Neutrophil (primary cell): ENCODE results near the gene TNRC18.

Experiments used
- H3K27ac ChIP-seq: fragments of 200-600 bp; sonication (generic); 2 replicates; pipeline ENCODE4 v1.5.1; 2016; ENCODE audit warnings: mild to moderate bottlenecking, moderate library complexity
- H3K27me3 ChIP-seq: fragments of 200-600 bp; sonication (generic); 2 replicates; pipeline ENCODE4 v1.6.0; 2016; ENCODE audit warnings: mild to moderate bottlenecking
- H3K36me3 ChIP-seq: fragments of 200-600 bp; sonication (generic); 2 replicates; pipeline ENCODE4 v1.5.1; 2017
- H3K4me1 ChIP-seq, 2 experiments: fragments of 200-600 bp in 1 of 2; sonication (generic) in 1 of 2; 1 replicate in 1 of 2; 2 replicates in 1 of 2; pipeline versions ENCODE4 v1.5.1 to v1.6.1; 2013 to 2016; ENCODE audit warnings: low read depth in 1 of 2, low read length in 1 of 2, mild to moderate bottlenecking in 1 of 2, moderate library complexity in 1 of 2; ENCODE audit not compliant: control insufficient read depth in 1 of 2, insufficient read depth in 1 of 2
- H3K4me3 ChIP-seq, 2 experiments: fragments of 200-600 bp in 1 of 2; sonication (generic) in 1 of 2; 1 replicate in 1 of 2; 2 replicates in 1 of 2; pipeline ENCODE4 v1.5.1; 2013 to 2016; ENCODE audit warnings: low read depth in 1 of 2, low read length in 1 of 2, mild to moderate bottlenecking in 1 of 2, moderate library complexity in 1 of 2
- H3K9me3 ChIP-seq: fragments of 200-600 bp; sonication (generic); 2 replicates; pipeline ENCODE4 v1.5.1; 2016
- TF ChIP-seq, protein P1 (sequence below): fragments of 200-600 bp; sonication (generic); IDR thresholded peaks from 2 replicates; pipeline ENCODE4 v1.5.1; 2016; ENCODE audit warnings: antibody characterized with exemption

The TNRC18 gene

GRCh38 chr7:5430612-5430947 lies 6.9 kb upstream of the TNRC18 start:
- Histone ChIP-seq H3K36me3 (no peaks in the 10 kb centered on the region), H3K4me1 (peaks cover 35 to 39% of the 10 kb centered on the region in 2 experiments), H3K9me3 (no peaks in the 10 kb centered on the region), H3K27me3 (no peaks in the 10 kb centered on the region), H3K27ac (no peak overlapping the region), H3K4me3 (no peak overlapping the region)
- TF ChIP-seq, protein P1, sequence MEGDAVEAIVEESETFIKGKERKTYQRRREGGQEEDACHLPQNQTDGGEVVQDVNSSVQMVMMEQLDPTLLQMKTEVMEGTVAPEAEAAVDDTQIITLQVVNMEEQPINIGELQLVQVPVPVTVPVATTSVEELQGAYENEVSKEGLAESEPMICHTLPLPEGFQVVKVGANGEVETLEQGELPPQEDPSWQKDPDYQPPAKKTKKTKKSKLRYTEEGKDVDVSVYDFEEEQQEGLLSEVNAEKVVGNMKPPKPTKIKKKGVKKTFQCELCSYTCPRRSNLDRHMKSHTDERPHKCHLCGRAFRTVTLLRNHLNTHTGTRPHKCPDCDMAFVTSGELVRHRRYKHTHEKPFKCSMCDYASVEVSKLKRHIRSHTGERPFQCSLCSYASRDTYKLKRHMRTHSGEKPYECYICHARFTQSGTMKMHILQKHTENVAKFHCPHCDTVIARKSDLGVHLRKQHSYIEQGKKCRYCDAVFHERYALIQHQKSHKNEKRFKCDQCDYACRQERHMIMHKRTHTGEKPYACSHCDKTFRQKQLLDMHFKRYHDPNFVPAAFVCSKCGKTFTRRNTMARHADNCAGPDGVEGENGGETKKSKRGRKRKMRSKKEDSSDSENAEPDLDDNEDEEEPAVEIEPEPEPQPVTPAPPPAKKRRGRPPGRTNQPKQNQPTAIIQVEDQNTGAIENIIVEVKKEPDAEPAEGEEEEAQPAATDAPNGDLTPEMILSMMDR: no peak

DNA sequence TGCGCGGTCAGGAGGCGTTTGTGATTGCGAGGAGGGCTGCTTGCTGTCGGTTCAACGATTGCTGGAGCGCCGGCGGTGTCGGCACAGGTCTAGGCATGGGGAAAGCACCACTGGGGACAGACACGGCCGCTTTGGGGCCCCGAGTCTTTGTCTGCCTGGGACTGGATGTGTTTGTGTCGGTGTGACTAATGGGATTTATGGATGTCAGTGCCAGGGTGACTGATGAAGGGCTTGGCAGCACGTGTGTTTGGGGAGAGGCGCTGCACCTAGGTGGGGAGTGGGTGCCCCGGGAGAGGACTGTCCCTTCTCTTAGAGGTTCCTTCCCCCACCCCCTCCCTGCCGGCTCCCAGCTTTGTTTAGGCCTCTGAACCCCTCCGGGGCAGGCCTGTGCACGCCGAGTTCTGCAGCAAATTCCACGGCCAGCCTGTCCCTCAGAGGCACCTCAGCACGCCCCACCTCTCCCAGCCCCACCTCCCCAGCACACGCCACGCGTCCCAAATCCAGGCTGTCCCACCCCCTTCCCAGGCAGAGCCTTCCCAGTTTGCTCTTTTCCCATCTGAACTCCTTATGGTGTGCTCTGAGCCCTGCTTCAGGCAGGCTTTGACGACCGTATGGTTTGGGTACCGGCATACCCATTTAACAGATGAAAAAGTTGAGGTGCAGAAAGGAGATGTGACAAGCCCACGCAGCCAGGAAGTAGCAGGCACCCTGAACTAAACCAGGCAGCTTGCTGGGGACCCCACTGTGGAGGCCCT lies 6.4 kb upstream of the TNRC18 start:
- H3K4me1 ChIP-seq: peaks cover 35 to 39% of the 10 kb centered on the region in 2 experiments
- no peaks in the 10 kb centered on the region for H3K9me3 ChIP-seq

DNA sequence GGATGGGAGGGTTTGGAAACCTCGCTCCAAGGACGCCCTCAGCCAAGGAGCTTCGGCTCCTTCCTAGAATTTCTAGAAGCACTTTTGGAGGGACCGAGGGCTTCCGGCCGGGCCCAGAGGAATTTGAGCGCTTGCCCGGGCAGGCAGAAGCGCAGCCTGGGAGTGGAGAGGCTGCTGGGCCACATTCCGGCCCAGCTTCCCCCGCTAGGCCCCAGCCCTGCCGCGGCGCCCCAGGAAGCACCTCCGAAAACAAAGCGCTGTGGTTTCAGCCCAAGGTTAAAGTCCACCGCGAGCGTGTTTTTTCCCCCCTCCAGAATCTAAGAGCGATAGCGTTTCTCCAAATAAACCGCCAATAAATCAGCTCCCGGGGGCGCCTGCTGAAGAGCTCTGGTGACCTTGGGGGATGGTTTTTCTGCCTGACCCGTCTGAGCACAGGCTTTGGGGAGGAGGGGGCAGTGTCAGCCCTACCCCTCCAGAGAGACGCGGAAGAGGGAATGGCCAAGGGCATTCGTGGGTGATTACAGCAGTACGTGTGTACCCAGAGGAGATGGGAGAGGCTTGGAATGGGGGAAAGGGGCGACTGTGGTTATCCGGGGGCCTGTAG lies 5.7 kb upstream of the TNRC18 start:
- H3K4me3 ChIP-seq: peak overlapping the region; percentile 94 to 97
- H3K27me3 ChIP-seq: no peaks in the 10 kb centered on the region
- no peaks in the 10 kb centered on the region for H3K9me3 ChIP-seq
- H3K36me3 ChIP-seq: no peaks in the 10 kb centered on the region
- TF ChIP-seq, protein P1: no peak
- H3K4me1 ChIP-seq: peaks cover 35 to 39% of the 10 kb centered on the region in 2 experiments
- H3K27ac ChIP-seq: peak overlapping the region; percentile 35

More for the DNA sequence above, 6.4 kb upstream of the TNRC18 start:
- Histone ChIP-seq H3K4me3 (peak overlapping the region; percentile 94 to 97), H3K27me3 (no peaks in the 10 kb centered on the region), H3K36me3 (no peaks in the 10 kb centered on the region), H3K27ac (peak overlapping the region; percentile 35)
- TF ChIP-seq, protein P1: no peak

GRCh38 chr7:5428478-5429252 lies 5.0 kb upstream of the TNRC18 start:
- H3K4me1 ChIP-seq: peaks cover 35 to 39% of the 10 kb centered on the region in 2 experiments
- peak overlapping the region; percentile 94 to 97 for H3K4me3 ChIP-seq
- H3K27ac ChIP-seq: peak overlapping the region; percentile 96
- H3K9me3 ChIP-seq: no peaks in the 10 kb centered on the region
- no peaks in the 10 kb centered on the region for H3K27me3 ChIP-seq
- no peaks in the 10 kb centered on the region for H3K36me3 ChIP-seq
- TF ChIP-seq, protein P1: no peak

GRCh38 chr7:5426226-5426475 lies 2.5 kb upstream of the TNRC18 start:
- H3K27me3 ChIP-seq: no peaks in the 10 kb centered on the region
- peak overlapping the region; percentile 96 for H3K27ac ChIP-seq
- H3K36me3 ChIP-seq: no peaks in the 10 kb centered on the region
- TF ChIP-seq, protein P1: no peak
- H3K4me1 ChIP-seq: peaks cover 35 to 46% of the 10 kb centered on the region in 2 experiments
- H3K4me3 ChIP-seq: peak overlapping the region; percentile 94 to 97
- H3K9me3 ChIP-seq: no peaks in the 10 kb centered on the region
